Measurements from ENCODE around the gene DNAH8. TPM values are rescaled to one million over a fixed set of nuclear protein-coding genes. Genes with fewer than 3 reads are reported as not detected.

Gene DNAH8
- polyA plus RNA-seq, 1 of the 3 experiments (the other 2 are of a cell fraction), result not detected

DNA sequence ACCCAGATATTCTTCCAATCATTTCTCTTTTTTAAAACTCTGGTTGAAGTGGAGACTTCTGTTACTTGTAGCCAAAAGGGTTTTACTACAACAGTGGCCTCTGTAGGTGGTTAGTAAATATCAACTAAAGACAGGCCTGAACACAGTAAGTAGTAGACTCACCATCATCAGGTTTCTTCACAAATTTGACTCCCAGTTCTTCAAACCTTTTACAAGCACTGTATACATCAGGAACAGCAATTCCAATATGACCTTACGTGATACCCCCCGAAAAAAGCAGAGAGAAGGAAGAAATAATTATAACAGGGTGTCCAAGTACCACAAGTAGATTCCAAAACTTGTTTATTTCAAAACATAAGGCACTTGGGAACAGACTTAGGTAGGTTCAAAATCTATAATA is 33.3 kb upstream of the DNAH8 start (continued):
- TF ChIP-seq, protein P1, sequence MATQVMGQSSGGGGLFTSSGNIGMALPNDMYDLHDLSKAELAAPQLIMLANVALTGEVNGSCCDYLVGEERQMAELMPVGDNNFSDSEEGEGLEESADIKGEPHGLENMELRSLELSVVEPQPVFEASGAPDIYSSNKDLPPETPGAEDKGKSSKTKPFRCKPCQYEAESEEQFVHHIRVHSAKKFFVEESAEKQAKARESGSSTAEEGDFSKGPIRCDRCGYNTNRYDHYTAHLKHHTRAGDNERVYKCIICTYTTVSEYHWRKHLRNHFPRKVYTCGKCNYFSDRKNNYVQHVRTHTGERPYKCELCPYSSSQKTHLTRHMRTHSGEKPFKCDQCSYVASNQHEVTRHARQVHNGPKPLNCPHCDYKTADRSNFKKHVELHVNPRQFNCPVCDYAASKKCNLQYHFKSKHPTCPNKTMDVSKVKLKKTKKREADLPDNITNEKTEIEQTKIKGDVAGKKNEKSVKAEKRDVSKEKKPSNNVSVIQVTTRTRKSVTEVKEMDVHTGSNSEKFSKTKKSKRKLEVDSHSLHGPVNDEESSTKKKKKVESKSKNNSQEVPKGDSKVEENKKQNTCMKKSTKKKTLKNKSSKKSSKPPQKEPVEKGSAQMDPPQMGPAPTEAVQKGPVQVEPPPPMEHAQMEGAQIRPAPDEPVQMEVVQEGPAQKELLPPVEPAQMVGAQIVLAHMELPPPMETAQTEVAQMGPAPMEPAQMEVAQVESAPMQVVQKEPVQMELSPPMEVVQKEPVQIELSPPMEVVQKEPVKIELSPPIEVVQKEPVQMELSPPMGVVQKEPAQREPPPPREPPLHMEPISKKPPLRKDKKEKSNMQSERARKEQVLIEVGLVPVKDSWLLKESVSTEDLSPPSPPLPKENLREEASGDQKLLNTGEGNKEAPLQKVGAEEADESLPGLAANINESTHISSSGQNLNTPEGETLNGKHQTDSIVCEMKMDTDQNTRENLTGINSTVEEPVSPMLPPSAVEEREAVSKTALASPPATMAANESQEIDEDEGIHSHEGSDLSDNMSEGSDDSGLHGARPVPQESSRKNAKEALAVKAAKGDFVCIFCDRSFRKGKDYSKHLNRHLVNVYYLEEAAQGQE (IDR thresholded peaks at IDR 0.05; ENCODE audit: low read depth, low read length), result no peak

DNA sequence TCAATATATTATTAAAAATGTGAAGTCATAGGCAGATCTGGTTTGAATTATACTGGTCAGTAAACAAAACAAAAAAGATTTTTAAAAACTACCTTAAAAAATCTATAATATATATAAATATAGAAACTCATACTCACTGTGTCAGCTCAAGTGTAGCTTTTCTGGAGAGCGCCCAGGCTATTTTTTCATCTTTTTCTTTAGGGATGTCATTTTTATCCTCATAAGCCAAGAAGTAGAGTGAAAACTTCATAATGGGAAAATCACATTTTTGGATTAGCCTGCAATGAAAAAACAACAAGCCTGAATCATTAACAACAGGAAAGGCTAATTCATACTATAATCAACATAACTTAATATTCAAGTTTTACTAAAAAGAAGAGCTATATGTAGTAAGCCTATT is 30.9 kb upstream of the DNAH8 start:
- Histone ChIP-seq H4K20me1 (ENCODE audit: insufficient read depth) (peaks cover 17% of the 10 kb centered on the region; the same call in 1 of the 2 replicates), H3K9me2 (no peaks in the 10 kb centered on the region), H3K4me1 (ENCODE audit: control insufficient read depth in 1 of 2, insufficient read depth in 2 of 2, low read depth in 1 of 2, low read length in 1 of 2) (peaks cover 0 to 5% of the 10 kb centered on the region in 2 experiments; a peak in 1 of 4 replicates), H3F3A (replicated peaks; ENCODE audit: insufficient read depth) (peaks cover 3% of the 10 kb centered on the region), H2AFZ (ENCODE audit: low read depth) (no peak overlapping the region), H3K9ac (no peak overlapping the region), H3K27ac (ENCODE audit: low read depth in 2 of 2, low read length in 1 of 2) (no peak overlapping the region), H3K27me3 (ENCODE audit: insufficient read depth) (no peaks in the 10 kb centered on the region), H3K4me2 (no peak overlapping the region), H3K36me3 (replicated peaks in 1 of 2; ENCODE audit: control insufficient read depth in 1 of 2, insufficient read depth in 2 of 2, low read length in 1 of 2) (peaks cover 32 to 46% of the 10 kb centered on the region in 2 experiments), H3K9me3 (no peaks in the 10 kb centered on the region), H3K79me2 (ENCODE audit: insufficient read depth) (peaks cover 30% of the 10 kb centered on the region), H3K4me3 (ENCODE audit: low read depth in 2 of 2, low read length in 1 of 2) (no peak overlapping the region)
- CTCF ChIA-PET, result no interaction called here
- TF ChIP-seq, protein P2, sequence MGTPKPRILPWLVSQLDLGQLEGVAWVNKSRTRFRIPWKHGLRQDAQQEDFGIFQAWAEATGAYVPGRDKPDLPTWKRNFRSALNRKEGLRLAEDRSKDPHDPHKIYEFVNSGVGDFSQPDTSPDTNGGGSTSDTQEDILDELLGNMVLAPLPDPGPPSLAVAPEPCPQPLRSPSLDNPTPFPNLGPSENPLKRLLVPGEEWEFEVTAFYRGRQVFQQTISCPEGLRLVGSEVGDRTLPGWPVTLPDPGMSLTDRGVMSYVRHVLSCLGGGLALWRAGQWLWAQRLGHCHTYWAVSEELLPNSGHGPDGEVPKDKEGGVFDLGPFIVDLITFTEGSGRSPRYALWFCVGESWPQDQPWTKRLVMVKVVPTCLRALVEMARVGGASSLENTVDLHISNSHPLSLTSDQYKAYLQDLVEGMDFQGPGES (IDR thresholded peaks at IDR 0.05; ENCODE audit: low read depth, low read length), result no peak
- TF ChIP-seq, protein P3, sequence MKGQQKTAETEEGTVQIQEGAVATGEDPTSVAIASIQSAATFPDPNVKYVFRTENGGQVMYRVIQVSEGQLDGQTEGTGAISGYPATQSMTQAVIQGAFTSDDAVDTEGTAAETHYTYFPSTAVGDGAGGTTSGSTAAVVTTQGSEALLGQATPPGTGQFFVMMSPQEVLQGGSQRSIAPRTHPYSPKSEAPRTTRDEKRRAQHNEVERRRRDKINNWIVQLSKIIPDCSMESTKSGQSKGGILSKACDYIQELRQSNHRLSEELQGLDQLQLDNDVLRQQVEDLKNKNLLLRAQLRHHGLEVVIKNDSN (IDR thresholded peaks at IDR 0.05; ENCODE audit: borderline replicate concordance, low read depth), result no peak
- TF ChIP-seq, protein P4, sequence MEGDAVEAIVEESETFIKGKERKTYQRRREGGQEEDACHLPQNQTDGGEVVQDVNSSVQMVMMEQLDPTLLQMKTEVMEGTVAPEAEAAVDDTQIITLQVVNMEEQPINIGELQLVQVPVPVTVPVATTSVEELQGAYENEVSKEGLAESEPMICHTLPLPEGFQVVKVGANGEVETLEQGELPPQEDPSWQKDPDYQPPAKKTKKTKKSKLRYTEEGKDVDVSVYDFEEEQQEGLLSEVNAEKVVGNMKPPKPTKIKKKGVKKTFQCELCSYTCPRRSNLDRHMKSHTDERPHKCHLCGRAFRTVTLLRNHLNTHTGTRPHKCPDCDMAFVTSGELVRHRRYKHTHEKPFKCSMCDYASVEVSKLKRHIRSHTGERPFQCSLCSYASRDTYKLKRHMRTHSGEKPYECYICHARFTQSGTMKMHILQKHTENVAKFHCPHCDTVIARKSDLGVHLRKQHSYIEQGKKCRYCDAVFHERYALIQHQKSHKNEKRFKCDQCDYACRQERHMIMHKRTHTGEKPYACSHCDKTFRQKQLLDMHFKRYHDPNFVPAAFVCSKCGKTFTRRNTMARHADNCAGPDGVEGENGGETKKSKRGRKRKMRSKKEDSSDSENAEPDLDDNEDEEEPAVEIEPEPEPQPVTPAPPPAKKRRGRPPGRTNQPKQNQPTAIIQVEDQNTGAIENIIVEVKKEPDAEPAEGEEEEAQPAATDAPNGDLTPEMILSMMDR (IDR thresholded peaks at IDR 0.05), result no peak
- no peak for TF ChIP-seq TAF1 (IDR thresholded peaks at IDR 0.05; ENCODE audit: borderline replicate concordance, low read depth, low read length)
- TF ChIP-seq NRF1 (IDR thresholded peaks at IDR 0.05; ENCODE audit: low read depth, low read length), result no peak
- no peak for TF ChIP-seq FOSL2 (IDR thresholded peaks at IDR 0.05; ENCODE audit: borderline replicate concordance, low read depth)
- no peak for TF ChIP-seq CHD2 (IDR thresholded peaks at IDR 0.05; ENCODE audit: low read length, partially characterized antibody)
- no peak for TF ChIP-seq GABPA (IDR thresholded peaks at IDR 0.05; ENCODE audit: low read depth)
- no peak for TF ChIP-seq TEAD4 (IDR thresholded peaks at IDR 0.05; ENCODE audit: borderline replicate concordance, insufficient read depth)
- no peak for TF ChIP-seq TCF12 (IDR thresholded peaks at IDR 0.05)
- no peak for TF ChIP-seq JUND (IDR thresholded peaks at IDR 0.05)
- TF ChIP-seq, protein P5, sequence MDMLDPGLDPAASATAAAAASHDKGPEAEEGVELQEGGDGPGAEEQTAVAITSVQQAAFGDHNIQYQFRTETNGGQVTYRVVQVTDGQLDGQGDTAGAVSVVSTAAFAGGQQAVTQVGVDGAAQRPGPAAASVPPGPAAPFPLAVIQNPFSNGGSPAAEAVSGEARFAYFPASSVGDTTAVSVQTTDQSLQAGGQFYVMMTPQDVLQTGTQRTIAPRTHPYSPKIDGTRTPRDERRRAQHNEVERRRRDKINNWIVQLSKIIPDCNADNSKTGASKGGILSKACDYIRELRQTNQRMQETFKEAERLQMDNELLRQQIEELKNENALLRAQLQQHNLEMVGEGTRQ (IDR thresholded peaks at IDR 0.05; ENCODE audit: borderline replicate concordance, low read depth, low read length), result no peak
- TF ChIP-seq NFIC (IDR thresholded peaks at IDR 0.05; ENCODE audit: borderline replicate concordance), result no peak
- no peak for TF ChIP-seq GATA2 (CRISPR knock-in tag; IDR thresholded peaks at IDR 0.05)
- TF ChIP-seq YY1 (IDR thresholded peaks at IDR 0.05; ENCODE audit: low read depth), result no peak
- TF ChIP-seq FOXM1 (IDR thresholded peaks at IDR 0.05; ENCODE audit: low read depth), result no peak
- no peak for TF ChIP-seq EZH2phosphoT487 (IDR thresholded peaks at IDR 0.05; ENCODE audit: borderline replicate concordance, low read depth)
- 92% methylated on average over 1 of the region's 1 CpG for WGBS (ENCODE audit: low lambda C conversion rate)
- no peak for DNase-seq
- POLR2A ChIA-PET, result no interaction called here
